HG03565 (cell line): ENCODE measurements around the gene CNTNAP2.

Source experiments
- ATAC-seq: cut with Tn5 transposase; IDR thresholded peaks from one replicate; pipeline ENCODE4 v1.9.1; 2021; ENCODE audit warnings: mild to moderate bottlenecking, moderate library complexity; ENCODE audit not compliant: unreplicated experiment

Gene CNTNAP2

DNA sequence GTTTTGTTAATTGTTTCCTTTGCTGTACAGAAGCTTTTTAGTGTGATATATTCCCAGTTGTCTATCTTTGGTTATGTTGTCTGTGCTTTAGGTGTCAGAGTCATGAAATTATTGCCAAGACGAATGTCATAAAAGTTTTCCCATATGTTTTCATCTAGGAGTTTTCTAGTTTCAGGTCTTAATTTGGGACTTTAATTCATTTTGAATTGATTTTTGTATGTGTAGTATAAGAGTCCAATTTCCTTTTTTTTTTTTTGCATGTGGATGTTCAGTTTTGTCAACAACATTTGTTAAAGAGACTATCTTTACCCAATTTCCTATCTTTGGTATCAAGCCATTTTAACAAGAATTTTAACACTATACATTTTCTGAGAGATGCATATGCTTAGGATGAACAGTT, 432.2 kb downstream of the CNTNAP2 start:
- ATAC-seq = no peak

DNA sequence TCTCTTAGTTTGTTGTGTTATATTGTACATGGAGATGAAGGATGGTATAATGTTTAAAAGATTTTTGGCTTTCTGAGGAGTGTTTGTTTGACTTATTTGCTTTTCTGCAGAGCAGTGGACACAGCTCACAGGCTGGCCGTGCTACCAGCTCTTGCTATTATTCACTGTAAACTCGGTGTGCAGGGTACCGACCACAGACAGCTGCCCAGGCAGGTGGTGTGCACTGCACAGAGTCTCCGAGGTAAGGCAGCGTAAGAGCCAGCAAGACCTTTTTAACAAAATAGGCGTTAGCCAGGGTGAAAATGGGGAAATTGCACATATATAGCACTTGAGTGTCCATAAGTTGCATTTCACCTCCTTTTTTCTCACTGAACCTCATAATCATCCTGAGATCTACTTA, 438.0 kb downstream of the CNTNAP2 start:
- no peak for ATAC-seq

- no peak for ATAC-seq
Observed at GRCh38 chr7:146557971-146558469, 441.4 kb downstream of the CNTNAP2 start.

GRCh38 chr7:146565872-146566271, 449.3 kb downstream of the CNTNAP2 start:
- no peak for ATAC-seq

GRCh38 chr7:146575903-146576302, 459.3 kb downstream of the CNTNAP2 start:
- no peak for ATAC-seq

DNA sequence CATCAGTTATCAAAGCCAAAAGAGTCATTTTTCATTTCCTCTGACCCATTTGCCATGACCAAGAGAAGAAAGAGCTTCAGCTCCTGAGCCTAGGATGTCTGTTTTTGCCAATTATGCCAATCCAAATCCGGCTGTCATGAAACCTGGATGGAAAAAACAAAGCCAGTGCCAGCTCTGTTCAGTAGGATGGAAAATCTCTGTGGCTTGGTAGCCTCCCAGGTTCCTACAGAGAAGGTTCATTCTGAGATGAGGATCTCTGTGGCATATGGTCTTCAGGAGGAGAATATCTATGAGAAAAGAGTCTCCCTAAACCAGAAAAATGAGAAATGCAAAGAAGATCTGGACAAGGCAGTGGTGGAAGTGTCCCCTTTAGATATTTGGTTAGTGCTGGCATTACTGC, 475.4 kb downstream of the CNTNAP2 start:
- ATAC-seq = no peak

DNA sequence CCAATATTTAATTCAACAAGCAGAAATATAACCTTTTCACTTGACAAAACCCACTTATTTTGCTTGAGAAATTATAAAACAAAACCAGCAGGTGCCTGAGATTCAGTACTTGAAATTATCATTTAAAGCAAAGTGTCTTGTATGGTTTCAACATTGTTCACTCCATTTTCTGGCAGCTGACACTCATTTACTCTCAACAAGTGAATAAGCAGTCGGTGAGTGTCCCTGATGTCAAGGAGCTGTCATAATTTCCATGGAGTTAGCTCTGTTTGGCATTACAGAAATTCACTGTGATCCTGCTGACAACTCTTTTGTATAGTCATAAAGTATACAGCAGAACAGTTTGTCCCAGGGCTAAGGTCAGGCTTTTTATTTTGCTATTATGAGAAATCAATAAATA, 490.0 kb downstream of the CNTNAP2 start:
- no peak for ATAC-seq

DNA sequence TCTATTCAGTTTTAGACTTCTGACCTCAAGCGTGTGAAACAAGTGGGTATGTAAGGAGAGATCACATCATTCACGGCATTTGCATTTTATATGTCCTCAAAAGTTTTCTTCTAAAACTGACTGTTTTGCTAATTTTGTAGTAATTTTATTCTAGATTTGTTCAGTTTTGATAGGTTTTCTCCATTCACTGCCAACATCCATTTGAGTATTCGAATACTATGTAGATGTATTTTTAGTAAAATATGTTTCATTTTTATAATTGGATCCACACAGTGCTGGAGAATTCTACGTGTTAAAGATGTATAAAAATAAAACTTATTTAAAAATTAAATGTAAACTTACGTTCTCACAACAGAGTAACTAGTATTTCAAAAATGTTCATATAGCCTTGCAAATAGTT, 503.0 kb downstream of the CNTNAP2 start:
- ATAC-seq = no peak

DNA sequence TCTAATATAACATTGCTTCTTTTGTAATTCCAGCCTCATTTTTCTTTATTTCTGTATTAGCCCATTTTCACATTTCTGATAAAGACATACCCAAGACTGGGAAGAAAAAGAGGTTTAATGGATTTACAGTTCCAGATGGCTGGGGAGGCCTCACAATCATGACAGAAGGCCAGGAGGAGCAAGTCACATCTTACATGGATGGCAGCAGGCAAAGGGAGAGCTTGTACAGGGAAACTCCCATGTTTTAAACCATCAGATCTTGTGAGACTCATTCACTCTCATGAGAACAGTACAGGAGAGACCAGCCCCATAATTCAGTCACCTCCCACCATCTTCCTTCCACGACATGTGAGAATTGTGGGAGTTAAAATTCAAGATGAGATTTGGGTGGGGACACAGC, 510.3 kb downstream of the CNTNAP2 start:
- no peak for ATAC-seq

- ATAC-seq = no peak
Observed at GRCh38 chr7:146635205-146636032, 518.8 kb downstream of the CNTNAP2 start.

DNA sequence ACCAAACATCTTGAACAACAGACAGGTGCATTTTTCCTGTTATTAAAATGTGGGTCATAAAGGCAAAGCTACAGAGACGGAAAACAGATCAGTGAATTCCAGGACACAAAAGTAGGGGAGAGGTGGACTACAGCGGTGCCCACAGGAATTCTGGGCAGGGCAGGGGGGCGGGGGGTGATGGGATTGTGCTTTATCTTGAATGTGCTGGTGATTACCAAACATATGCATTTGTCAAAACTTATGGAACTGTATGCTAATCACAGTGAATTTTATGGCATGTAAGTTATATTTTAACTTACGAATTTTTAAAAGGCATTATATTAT, 519.4 kb downstream of the CNTNAP2 start:
- no peak for ATAC-seq

DNA sequence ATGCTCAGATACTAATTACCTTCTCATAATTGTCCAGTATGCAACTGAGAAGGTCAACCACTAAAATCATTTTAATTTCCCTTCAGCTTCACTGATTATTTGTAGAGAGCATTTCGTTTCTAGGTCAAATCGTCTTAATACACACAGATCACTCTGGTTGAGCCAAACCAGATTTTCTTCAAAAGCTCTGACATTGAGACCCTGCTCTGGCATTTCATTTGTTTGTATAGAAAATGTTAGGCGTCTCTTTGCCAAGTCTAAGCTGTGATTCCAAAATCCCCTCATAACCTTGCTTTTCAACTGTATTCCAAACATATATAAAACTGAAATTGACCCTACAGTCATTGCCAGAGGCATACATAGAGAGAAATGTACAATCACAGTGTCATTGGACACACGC, 520.0 kb downstream of the CNTNAP2 start:
- ATAC-seq = no peak

DNA sequence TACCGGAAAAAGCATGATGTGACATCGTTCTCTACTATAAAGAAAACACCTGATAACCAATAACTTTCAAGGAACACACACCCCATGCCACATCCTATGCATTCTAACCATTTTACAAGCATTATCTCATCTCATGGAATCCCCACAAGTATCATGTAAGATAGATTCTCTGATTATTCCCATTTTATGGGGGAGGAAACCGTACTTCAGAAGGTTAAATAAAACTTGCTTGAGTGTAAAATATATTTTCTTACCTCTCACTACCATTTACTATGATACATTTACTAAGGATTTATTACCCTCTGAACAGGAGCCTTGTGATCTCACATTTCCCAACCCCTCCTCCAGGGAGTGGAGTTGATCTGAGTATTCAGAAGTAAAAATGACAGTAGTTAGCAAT, 522.7 kb downstream of the CNTNAP2 start:
- no peak for ATAC-seq

DNA sequence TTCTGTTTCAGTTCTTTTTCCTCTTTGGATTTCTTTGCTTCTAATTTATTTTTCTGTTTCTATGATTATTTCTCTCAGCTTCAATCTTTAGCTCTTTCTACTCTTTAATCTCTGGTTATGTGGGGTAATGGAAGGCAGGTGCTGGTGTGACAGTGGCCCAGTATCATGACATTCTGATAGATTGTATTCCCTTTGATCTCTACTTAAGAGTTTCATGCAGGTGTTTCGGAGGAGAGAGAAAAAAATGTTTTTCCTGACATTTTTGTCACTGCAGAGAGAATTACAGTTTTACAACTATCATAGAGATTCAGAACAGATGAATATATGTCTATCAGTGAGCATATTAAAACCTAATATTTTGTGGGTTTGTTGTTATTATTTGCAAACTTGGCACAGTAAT, 524.9 kb downstream of the CNTNAP2 start:
- ATAC-seq = no peak

DNA sequence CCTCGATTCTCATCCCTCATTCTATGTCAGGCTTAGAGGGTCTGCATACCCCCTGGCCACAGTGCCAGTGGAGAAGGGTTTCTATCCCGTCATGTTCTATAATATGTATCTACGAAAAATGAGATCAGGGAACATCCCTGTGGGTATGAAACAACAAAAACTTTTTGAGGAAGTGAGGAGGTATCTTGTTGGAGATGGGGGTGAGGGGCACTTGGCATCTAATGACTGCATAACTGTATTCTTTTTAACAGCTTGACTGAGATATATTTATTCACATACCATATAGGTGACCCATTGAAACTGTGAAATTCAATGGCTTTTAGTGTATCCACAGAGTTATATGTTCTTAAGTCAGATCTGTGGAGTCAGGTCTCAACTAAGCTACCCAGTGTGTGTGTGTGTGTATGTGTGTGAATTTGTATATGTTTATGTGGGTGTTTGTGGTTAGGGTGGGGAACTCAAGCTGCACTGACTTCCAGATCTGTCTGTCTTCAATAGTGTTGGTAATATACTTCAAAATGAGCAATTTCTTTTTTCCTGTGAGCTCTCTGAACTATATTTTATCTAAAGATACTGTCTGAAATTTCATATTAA, 528.9 kb downstream of the CNTNAP2 start:
- no peak for ATAC-seq

DNA sequence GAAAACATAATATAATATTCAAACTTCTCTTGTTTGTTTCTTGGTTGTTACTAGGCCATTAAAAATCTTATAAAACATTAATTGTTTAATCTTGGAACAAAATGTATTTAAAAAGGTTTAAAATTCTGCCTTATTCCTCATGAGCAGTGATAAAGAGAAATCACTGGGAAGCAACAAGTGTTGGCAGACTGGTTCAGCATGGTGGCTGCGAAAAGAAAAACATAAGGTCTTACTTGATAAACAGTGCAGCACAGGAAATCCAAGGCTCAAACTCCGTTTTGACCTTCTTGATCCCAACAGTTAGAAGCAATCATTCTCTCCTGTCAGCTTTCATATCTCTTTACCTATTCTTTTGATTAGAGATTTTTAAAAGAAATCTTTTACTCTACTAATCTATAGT, 530.8 kb downstream of the CNTNAP2 start:
- ATAC-seq = no peak

DNA sequence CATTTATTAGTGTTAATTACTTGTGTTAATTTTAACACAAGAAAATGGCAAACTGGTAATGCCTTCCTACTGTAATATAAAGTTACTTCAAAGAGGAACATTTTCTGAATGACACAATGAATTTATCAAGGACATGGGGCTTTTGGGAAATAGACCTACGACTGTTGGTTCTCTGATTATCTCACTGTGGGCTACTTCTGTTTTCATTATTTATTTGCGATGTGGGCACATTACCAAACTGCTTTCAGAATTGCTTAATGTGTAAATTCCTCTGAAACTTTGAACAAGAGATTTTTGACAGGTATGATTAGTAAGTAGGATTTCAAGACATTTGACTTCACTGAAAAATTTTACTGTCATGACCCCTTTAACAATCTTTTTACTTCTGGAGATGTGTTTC, 535.6 kb downstream of the CNTNAP2 start:
- no peak for ATAC-seq

DNA sequence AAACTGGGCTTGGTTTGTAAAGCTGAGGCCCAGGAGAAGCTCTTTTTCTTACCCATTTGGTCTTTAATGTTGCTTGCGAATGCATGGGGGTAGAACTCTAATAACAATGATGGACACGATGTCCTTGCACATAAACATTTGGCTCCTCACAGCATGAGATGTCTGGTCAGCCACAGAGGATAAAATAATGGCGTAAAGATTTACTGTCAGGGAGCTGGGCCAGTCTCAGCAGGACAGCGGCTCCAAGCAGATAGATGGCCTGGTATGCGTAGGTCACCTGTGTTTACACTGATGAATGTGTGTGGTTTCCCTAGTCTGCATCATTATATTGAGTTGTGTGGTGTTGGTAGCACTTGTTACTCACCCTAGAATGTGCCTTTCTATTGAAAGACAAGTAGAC, 537.4 kb downstream of the CNTNAP2 start:
- no peak for ATAC-seq

DNA sequence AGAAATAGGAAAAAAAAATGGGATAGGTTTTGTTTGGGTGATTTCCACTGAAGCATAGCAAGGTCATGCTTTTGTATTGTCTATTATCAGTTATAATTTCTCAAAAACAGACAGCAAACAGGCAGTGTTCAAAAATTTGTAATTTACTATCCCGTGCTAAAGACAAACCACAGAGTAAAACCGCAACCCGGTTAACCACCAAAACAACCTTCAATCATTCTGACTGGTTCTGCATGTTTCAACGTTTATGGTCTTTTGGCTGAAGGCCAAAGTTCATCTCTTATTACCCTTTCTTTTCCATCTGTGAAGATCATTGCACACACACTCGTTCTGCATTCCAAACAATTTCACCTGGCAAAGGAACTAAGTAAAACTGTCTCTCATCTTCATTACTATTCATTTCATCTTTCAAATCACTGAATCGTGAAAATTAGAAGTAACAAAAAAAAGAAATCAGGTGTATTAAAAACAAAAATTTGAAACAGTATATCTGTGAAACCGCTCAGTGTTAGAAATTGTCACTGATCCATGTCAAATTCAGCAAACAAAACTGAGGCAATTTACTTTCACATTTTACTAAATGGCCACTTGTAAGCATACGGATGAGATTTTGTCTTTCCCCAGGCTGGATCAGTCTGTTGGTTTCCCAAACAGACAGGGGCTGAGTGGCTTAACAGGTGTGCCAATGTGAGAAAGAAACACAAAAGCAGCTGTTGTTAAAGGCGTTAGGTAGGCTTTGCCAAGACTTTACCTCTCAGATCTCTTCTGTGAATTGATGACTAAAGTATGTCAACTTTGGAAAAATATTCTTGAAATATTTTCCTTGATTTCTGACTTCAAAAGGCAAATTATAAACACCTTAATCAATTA, 539.6 kb downstream of the CNTNAP2 start:
- no peak for ATAC-seq

DNA sequence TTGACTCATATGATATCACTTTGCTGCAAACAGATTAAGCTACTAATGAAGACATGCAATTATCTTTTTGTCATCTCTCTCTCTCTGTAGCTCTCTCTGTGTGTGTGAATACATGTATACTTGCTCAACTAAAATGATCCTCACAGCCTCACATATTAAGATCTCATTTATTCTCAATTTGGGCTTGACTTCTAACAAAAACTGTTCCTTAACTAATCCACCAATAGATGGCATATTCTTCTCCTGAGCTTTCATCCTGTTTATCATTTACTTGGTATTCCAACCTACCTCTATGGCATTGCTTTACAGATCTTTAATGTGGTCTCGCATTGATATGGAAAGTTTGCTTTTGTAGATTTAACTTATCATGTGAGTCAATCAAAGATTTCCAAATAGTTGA, 540.4 kb downstream of the CNTNAP2 start:
- no peak for ATAC-seq

DNA sequence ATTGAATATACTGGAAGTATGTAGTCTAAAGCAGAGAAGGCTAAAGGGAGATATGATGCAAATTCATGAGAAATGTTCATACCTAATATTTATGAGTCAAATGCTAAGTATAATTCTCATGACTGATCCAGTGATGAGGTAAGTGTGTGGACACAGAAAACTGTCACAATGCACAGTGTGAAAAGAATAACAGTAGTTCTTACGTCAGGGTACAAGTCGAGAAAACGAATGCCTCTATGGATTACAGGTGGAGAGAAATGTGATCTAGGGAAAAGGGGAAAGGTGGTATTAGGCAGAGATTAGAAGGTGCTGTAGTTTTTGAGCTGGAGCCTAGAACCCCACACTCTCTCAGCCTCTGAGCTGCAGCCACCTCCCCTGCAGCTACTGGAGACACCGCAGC, 542.0 kb downstream of the CNTNAP2 start:
- ATAC-seq = no peak

DNA sequence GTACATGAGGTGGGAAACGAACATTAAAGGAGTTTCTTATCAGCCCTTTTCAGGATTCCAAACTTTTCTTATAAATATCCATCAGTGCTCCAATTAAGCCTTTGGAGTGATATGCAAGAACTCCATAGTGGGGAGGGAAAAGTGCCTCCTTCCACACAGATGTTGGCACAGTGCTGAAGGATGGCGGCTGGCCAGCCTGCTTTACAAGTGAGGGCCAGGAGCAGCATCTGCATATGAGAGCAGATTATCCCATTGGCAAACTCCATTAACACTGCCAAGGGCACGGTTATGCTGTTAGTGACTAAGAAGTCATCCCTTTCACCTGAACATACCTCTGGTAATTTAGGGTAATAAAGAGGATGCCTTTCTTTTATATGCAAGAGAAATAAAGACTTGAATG, 543.1 kb downstream of the CNTNAP2 start:
- no peak for ATAC-seq
